GM18909 (cell line): Measurements from ENCODE around the gene MIER2.

Experiments
- ATAC-seq: cut with Tn5 transposase; IDR thresholded peaks from one replicate; pipeline ENCODE4 v1.9.1; 2021; ENCODE audit warnings: mild to moderate bottlenecking; ENCODE audit not compliant: unreplicated experiment, poor library complexity

The MIER2 gene

DNA sequence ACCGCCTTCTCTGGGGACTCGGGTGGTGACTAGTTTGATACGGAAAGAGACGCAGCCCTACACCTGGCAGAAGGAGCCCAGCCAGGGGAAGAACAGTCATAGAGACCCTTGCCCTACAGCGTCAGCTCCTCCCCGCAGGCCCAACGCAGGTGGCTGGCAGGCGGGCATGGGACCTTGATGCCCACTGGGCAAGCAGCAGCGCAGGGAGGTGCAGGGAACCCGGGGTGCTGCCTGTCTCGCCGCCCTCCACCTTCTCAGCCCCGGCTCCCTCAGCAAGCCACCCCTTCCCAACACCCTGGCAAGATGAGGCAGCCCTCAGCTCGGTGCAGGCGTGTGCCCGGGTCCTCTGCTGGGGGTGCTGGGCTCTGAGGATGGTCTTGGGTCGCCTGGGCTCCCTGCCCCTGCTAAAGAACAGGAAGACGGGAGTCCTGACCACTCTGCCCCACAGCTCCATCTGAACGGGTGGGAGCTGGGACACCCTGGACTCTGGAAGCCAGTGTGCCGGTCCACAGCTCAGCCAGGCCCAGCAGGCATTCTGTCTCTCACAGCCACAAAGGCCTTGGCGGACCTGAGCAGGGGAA is 9.0 kb downstream of the MIER2 start:
- no peak for ATAC-seq

DNA sequence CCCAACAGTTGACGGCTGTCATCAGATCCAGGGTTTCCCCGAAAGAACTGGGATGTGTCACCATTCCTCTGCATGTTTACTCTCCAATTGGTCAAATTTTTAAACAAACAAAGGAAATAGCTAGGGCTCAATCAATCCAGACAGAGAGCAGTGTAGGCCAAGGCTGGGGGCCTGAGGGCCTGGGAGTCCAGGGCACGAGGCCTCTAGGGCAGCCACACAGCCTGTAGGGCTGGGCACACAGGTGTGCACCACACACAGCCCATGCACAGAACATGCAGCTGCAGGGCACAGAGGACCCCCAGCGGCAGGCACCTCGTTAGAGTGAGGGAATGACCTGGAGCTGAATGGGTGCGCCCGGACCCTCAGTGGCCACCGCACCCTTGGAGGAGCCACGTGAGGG is 9.5 kb downstream of the MIER2 start:
- no peak for ATAC-seq

DNA sequence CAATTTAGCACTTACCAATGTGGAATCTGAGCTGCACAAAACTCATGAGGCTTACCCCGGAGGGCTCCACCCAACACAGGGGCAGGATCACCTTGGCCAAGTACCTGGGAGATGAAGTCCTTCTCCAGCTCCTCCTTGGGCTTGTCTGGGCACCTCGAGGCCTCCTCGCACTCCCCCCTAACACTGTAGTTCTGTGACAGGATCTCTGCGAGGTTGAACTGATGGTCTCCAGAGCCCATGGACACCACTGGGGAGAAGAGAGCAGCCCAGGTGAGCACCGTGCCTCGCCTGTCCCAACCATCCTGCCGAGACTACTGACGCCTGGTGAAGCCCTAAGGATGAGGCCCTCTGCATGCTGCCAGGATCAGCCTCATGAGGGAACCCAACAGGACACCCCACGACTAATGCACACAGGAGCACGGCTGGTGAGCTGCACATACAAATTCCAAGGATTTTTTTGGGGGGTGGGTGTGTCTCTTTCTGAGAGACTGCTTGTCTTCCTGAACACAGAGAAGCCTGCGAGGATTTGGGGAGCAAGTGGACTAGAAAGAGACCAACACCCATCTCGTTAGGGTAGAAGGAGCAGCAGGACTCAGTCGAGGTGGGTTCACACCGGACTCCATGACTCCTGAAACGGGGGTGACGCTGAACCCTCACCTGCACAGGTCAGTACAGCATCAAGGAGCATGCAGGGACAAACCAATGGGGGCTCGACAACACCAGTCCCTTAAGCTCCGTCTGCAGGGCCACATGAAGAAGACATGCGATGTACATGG is 10.1 kb downstream of the MIER2 start:
- ATAC-seq = no peak

DNA sequence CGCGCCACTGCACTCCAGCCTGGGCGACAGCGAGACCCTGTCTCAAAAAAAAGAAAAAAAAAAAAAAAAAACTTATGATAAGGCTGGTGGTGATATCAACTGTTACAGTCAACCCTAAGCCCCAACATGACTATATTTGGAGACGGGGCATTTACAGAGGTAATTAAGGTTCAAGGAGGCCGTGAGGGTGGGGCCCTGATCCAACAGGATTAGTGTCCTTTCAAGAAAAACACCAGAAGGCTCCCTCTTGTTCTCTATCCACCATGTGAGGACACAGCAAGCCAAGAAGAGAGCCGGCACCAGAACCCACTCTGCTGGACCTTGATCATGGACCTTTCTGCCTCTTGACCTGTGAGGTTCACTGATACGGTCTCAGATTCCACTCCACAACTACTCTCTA is 14.1 kb downstream of the MIER2 start:
- no peak for ATAC-seq

DNA sequence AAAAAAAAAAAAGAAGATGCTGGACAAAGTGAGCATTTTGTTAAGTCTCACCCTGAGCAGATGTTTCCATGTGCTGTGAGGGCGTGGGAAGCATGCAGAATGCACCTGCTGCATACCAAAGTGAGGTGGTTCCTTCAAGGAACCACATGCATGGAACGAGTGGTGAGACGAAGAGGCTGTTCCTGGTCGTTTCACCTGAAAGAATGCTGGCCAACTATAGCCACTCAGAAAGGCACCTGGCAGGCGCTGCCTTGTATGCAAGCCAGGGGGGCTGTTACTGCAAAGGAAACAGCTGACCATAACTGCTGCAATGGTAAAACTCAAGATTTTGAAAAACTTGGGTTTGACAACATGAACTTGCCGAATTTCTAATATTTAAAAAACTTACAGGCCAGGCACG is 14.7 kb downstream of the MIER2 start:
- no peak for ATAC-seq

DNA sequence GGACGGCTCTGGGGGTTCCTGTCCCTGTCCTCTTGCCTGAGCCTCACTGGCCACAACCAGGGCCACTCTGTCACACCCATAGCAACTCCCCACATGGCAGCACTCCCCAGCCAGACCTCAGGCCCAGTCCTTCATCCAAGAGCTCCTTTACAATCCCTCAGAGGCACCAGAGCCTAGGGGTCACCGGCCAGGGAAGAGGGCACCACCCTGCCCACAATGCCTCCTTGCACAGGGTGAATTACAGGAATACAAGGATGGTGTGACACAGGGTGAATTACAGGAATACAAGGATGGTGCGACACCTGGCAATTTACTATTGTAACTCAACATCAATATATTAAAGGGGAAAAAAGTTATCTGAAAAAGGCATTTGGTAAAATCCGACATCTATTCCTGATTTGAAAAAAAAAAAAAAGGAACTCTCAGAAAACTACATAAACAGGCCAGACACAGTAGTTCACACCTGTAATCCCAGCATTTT is 16.5 kb downstream of the MIER2 start:
- ATAC-seq = no peak

DNA sequence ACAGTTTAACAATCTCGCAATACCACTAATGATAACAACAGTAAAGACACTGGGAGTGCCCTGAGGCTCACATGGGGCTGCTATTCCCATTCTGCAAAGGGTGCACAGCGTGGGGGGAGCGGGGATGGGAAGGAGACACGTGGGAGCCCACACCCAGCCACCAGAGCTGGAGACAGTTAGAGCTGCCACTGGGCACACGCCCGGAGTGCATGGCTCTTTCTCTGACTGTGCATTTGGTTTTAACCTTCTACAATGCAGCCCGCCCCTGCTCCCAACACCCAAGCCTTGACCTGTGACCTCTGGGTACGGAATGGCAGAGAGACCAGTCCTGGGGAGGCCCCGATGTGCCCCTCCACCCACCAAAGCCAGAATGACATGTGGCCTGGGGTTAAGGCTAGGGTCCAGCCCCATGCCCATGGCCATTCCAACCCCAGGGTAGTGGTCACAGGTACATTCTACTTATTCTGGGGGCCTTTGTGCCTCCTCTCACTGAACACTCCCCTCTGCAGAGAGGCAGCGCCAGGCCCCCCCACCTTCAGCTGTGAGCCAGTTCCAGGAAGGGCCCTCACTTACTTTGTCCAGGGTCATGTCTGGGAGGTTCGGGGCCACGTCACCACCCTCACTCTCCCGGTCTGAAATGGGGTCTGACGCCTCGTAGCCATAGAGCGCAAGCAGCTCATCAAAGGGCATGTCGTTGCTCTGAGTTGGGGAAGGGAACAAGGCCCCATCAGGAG is 17.1 kb downstream of the MIER2 start:
- no peak for ATAC-seq

DNA sequence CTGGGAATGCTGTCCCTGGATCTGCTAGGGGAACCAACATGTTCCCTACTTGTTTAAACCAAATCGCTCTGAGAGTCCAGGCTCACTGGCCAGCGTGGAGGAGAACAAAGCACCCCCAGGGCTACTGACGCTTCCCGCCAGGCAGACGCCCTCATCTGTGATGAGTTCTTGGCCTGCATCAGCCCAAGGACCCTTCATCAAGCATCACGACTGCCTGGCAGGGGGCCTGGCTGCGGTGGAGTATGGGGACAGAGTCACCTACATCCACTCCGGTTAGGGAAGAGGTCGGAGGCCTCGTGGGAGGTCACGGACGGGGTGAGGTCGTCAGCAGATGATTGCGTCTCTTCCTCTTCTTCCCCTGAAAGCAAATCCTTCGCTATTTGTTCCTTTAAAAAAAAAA is 17.7 kb downstream of the MIER2 start:
- no peak for ATAC-seq

DNA sequence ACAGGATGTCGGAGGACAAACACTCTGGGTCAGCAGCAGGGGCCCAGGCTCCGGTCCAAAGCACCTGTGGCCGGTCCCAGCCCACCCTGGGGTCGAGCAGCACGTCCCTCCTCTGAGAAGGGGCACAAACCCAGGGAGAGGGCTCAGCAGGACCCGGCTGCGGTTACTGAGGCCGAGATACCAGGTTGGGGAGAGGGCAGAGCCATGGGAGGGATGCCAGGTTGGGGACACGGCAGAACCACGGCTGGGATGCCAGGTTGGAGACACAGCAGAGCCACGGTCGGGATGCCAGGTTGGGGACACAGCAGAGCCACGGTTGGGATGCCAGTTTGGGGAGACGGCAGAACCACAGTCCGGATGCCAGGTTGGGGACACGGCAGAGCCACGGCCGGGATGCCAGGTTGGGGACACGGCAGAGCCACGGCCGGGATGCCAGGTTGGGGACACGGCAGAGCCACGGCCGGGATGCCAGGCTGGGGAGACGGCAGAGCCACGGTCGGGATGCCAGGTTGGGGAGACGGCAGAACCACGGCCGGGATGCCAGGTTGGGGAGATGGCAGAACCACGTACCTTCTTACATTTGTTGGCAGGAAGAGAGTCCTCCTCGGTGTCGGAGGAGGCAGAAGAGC is 18.5 kb downstream of the MIER2 start:
- ATAC-seq = no peak

DNA sequence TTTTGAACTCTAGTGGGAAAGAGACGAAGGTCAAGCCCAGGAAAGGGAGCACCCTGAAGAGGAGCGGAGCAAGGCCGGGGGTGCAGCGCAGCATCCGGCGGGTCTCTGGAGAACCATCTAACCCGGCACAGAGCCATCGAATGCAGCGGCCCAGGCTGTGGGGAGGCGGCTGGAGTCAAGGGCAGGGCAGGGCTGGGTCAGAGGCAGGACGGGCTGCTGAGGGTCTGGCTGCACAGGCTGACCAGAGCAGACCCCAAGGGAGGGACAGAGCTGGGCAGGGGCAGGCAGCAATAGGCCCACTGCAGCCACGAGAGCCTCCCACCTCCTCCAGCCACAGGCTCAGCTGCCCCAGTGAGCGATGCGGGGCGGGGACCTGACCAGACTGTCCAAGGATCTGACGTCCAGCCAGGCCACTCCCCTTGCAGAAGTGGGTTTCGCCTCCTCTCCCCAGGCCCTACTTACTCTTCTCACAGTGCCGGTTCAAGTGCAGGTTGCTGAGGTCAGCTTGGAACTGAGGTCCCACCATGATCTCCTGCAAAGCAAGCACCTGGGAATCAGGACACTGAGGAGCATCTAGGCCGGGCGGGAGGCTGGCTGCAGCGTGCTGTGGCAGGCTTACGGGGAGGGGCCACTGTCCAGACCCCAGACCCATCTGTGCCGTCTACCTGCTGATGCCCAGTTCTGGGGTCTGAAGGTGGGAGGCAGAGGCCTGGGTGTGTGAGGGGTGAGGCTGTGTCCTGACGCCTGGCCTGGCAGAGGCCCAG is 19.2 kb downstream of the MIER2 start:
- no peak for ATAC-seq

DNA sequence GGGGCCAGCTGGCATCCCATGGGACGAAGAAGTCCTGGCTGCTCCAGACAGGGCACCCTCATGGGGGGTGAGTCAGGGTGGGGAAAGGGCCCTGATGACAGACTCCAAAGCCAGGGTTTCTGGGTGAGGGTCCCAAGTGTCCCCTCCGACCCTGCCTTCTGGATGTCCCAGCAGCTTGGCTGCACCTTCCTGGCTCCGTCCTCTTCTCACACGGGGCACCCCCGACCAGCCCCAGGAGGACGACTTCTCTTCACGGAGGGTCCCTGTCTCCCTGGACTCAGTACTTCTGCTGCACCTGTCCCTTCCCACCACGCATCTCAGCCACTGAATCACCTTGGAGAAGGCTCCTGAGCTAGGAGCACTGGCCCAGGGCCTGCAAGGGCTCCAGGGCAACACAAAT is 19.9 kb downstream of the MIER2 start:
- no peak for ATAC-seq

DNA sequence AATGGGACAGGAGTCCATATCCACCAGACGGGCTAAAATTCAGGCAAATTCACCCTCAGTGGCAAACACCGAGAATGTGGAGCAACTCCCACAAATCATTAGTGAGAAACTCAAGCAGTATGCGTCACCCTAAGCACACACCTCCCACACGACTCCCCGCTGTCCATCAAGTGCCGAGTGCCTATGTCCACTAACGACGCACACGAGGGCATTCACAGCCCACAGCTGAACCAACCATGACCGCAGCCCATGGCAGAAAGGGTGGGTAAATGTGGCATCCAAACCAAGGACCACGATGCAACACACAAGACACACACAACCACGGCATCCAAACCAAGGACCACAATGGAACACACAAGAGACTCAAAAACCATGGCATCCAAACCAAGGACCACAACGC is 22.0 kb downstream of the MIER2 start:
- no peak for ATAC-seq

DNA sequence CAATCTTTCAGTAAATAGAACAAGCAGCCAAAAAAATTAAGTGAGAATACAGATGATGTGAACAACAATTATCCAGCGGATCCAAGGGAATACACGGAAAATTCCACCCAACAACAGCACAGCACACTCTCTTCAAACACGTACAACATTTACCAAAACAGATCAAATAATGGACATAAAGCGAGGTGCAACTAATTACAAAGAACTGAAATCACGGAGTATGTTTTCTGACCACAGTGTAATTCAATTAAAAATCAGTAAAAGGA is 26.2 kb downstream of the MIER2 start:
- ATAC-seq = no peak

DNA sequence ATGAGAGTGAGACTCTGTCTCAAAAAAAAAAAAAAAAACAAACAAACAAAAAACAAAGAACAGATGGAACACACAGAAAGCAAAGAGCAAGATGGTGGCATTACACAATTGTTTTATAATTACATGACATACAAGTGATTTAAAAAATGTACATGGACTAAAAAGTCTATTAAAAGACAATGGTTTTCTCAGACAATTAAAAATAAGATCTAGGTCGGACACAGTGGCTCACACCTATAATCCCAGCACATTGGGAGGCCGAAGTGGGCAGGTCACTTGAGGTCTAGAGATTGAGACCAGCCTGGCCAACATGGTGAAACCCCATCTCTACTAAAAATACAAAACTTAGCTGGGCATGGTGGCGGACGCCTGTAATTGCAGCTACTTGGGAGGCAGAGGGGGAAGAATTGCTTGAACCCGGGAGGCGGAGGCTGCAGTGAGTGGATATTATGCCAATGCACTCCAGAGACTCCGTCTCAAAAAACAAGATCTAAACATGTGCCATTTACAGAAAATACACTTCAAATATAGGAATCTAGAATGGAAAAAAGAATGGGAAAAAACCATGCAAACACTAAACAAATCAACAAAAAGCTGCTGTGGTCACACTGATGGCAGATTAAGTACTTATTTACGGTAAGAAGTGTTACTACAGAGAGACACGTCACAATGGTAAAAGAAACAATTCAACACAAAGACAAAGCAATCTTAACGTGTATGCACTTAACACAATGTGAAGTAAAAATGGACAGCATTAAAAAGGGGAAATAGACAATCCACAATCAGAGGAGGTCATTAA is 26.7 kb downstream of the MIER2 start:
- no peak for ATAC-seq

DNA sequence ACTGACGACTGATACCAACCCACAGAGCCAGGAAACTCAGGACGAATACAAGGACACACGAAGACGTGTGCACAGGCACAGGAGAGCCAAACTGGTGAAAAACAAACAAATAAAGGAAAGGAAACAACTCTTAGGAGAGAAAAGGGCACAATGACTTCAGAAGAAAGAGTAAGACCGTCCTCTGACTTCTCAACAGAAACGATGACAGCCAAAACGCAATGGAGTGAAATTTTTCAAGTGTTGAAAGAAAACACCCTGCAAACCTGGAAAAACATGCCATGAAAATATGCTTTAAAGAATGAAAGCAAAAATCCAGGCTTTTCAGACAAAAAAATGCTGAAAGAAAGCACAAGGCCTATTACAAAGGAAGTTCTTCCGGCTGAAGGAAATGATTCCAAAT is 28.8 kb downstream of the MIER2 start:
- no peak for ATAC-seq

DNA sequence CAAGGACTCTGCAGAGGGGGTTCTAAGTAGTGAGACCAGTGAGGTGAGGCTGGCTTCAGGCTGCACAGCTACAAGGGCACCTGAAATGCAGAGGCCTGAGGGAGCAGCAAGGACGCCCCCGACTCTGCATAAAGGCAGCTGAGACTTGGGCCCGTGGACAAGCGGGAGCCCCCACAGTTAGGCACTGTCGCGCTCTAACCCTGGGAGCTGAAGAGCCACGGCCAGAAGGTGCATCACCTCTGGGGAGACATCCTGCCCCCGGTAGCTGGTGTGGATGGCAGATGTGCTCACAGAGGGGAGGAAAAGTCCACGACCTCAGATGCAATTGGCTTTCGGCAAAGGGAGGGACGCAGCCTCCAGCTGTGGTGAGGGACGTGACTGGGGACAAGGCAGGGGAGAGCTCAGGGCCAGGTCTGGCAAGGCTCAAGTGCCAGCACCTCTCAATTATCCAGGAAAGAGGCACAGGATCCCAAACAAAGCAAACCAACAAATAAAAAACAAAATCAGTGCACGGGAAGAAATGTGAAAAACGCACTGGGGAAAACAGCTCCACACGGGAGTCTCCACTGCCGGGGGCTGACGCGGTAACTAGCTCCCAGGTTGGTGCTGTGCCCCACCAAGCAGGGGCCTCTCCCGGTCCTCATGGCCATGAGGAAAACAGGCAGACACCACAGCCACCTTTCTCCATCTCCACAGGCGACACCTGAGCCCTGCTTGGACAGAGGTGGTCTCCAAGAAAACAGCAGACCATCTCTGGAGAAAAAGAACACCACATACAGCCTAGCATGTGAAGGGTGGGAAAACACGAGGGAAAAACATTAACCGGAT is 30.4 kb downstream of the MIER2 start:
- no peak for ATAC-seq

DNA sequence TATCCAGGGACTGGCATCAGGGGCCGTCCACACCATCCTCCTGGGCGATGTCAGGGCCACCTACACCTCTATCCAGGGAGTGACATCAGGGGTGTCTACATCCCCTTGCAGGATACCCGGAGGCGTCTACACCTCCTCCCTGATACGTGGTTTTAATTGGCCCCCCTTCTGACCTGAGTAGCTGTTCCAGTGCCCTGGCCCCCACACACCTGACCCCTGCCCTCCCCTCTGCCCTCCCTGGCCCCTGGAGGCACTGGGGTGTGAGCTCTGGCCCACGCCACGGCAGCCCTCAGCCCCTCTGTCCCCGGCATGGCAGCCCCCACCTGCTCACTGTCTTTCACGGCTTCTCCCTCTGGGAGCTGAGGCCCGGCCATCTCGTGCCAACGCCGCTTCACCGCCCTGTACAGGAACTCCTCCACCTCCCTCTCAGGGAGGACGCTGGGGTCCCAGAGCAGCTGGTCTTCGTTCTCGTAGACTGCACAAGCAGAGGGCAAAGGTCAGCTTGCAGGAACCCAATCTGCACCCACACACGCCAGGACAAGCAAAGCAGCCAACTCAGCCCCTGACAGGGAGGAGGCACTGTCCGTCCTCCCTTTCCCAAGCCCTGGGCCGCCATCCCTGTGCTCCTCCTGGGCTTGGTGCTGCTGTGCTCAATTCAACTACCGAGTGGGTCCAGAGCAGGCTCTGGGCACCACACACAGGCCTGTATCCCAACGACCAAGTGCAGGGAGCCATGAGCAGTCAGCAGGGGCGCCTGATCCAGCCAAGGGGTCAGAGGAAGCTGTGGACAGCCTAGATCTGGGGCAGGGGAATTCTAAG is 31.2 kb downstream of the MIER2 start:
- ATAC-seq = no peak

DNA sequence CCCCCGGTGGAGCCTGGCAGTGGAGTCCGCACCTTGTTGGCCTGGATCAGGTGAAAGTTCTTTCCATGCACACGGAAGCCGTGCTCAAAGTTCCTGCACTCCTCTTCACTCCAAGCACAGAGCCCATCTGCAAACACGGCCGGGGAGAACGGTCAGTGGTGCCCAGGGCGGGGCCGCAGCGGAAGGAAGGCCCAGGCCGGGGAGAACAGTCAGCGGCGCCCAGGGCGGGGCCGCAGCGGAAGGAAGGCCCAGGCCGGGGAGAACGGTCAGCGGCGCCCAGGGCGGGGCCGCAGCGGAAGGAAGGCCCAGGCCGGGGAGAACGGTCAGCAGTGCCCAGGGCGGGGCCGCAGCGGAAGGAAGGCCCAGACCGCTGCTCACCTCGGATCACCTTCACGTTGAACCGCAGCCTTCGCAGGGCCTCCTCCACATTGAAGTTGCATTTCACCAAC is 32.8 kb downstream of the MIER2 start:
- ATAC-seq = no peak
